Activated CD8-positive, alpha-beta memory T cell treated with anti-CD3 and anti-CD28 coated beads, Interleukin-2, amount 50 U/mL, for 1 hour (primary cell): ENCODE measurements around the gene CDX1.

Source experiments
- DNase-seq: peaks from one replicate; pipeline ENCODE4 v3.0.0-alpha.2; 2020; ENCODE audit errors: extremely low read depth

The CDX1 gene

GRCh38 chr5:150166650-150167511 lies at the start of gene CDX1:
CDX1 (plus strand) TSS chr5:150166778; CDS start chr5:150166877, 99 bp downstream.
- DNase-seq = no peak

DNA sequence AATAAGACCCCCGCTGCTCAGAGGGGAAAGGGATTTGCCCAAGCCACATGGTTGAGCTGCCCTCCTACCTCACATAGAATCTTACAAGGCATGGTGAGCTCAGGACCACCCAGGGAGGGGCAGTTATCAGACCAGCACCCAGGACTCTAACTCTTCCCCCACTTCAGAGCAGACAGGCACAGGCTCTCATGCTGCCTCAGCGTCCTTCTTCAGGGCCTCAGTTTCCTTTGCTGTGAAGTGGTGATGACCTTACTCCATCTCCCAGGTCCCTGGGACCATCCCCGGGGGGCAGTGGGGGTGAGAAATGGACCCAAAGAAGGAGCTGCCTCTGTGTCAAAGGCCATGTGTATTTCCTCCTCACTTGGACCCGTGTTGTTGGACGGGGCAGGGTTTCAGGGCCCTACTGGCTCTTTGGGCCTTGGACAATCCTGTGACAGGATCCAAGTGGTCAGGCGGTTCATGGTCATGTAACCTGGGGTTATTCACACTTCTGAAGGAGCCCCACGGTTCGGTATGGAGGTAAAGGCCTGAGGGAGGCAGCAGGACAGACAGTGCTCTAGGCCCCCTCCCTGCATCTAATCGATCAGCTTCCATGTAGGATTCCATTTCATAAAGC lies 48.5 kb upstream of the CDX1 start:
- DNase-seq = no peak

GRCh38 chr5:150118561-150119229 lies 47.9 kb upstream of the CDX1 start:
- DNase-seq = no peak

DNA sequence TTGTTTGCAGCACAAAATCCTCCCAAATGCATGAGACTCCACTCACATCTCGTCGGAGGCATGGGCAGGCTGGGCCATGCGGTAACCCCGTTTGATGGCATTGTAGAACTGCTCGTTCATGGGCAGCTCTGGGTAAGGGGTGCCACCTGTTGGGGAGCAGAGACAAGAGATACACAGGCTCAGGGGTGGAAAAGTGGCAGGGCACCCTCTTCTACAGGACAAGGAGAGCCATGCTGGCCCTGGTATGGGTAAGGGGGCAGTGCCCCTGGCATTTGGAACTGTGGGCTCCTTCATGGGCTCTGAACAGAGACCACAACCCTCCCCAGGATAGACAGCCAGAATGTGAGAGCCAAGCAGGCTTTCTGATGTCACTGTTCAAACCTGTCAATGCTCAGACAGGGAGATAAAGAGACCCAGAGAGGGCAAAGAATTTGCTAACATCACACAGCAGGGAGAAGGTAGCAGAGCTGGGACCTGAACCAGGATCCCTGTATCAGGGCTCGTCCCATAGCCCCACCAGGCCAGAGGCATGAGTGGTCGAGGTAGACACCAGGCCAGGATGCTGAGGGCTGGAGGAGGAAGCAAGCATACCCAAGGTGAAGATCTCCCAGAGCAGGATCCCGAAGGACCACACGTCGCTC lies 47.0 kb upstream of the CDX1 start:
- DNase-seq = no peak

DNA sequence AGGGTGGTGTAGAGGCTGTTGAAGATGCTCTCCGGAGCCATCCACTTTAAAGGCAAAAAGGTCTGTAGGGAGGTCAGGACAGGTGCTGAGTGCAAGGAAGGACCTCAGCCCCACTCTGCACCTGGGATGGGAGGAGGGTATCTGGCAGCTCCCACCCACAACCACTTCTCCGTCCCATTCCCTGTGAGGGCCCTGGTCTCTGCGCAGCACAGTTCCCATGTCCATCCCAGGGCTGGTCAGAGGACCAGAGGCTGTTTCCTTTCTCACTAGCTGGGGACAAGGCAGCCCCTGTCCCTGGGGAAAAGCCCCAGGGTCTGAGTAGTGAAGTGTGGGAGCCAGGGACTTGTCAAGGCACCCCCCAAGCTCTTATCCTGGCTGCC lies 46.5 kb upstream of the CDX1 start:
- DNase-seq = no peak

- no peak for DNase-seq
Measured at GRCh38 chr5:150120617-150121447, 45.7 kb upstream of the CDX1 start.

DNA sequence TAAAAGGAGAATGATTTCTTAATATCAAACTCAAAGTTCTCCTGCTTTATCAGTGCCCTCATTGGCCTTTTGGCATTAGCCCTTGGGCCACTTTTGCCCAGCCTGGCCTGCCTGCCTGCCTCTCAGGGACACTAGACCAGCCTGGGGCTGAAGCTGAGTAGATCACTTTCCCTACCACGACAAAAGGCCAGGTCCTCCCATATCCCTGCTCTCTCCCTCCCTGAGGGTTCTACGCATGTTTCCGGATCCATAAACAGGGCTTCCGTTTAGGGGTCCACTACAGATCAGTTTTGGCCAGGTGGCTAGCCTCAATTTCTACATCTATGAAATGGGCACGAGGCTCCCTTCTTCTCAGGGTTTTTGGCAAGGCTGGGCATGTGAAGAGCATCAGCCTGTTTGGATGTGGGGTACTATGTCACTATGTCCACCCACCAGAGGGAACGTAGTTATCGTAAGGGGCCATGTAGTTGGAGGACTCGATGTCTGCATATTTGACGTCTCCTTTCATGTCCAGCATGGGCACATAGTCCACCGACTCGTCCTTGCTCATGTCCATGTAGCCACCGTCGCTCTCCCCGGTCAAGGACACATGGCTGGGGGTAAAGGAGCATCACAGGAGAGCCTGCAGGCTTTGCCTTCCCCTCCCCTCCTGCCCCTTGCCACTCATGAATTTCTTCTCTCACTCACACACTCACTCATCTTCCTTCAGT lies 45.0 kb upstream of the CDX1 start:
- DNase-seq = no peak

GRCh38 chr5:150122158-150122510 lies 44.4 kb upstream of the CDX1 start:
- DNase-seq = no peak

DNA sequence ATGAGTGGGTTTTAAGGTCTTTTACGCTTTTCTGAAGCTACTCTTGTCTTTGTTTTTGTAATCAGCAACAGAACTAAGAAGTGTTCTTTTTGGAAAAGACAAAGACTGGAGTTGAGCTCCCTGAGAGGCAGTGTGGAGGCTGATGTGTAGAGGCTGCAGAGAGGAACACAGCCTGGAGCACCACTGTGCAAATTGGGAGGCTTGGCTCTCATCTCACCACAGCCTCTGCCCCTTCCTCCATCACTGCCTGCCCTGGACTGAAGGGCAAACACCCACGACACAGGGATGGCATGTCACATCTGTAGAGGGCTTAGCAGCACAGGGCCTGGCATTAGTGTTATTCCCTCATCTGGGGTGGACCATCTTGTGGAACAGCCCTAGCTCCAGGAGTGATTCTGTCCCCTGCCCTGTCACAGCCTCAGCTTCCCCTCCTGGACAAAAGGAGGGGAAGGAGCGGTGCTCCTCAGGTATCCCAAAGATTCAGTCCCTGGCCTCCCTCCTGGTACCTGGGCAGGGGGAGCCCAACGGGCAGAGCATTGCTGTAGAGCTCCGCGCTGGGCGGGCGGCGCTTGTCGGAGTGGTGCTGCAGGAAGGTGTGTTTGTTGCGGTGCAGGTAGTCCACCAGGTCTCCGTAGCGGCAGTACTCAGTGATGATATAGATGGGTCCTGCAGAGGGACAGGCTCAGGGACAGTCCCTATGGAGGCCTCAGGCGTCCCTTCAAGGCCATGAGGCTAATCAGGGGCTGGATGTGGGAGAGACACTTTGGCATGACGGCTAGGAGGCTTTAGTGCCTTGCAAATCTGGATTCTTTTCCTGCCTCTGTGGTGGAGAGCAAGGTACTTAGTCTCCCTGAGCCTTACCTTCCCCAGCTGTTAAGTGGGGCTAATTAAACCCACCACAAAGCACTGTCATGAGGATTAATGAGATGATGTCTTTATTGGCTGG lies 43.8 kb upstream of the CDX1 start:
- no peak for DNase-seq

GRCh38 chr5:150123542-150123941 lies 43.0 kb upstream of the CDX1 start:
- DNase-seq = no peak

DNA sequence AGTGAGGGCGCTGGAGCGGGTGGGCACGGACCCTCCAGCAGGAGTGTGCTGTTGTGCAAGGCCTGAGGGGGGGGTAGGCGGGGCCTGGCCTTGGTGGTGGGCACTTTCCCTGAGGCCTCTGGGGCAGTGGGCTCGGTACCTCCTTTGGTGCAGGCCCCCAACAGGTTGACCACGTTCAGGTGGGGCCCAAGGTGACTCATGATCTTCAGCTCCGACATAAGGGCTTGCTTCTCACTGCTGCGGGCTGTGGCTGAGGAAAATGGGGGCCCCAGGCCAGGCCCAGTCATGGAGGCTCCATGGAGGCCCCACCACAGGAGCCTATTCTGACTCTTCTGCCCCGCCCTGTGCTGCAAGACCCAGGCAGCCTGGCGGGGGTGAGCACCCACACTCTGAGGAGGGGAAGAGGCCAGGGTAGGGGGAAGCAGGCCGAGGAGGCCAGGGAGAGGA lies 42.4 kb upstream of the CDX1 start:
- no peak for DNase-seq

DNA sequence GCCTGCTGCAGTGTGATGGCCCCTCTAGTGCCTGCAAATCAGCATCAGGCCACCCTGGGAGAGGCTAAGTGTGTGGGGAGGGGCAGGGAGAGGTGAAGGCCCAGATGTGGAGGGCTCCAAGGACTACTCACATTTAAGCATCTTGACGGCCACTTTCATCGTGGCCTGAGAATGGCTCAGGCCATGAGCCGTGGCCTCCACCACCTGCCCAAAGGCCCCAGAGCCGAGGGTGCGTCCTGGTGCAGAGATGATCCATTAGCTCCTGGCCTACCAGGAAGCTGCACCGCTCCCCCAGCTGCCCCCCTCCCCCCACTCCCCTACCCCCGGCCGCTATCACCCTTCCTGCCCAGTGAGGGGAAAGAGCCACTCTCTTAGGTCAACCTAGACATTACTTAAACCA lies 42.0 kb upstream of the CDX1 start:
- DNase-seq = no peak

GRCh38 chr5:150125334-150125733 lies 41.2 kb upstream of the CDX1 start:
- DNase-seq = no peak

DNA sequence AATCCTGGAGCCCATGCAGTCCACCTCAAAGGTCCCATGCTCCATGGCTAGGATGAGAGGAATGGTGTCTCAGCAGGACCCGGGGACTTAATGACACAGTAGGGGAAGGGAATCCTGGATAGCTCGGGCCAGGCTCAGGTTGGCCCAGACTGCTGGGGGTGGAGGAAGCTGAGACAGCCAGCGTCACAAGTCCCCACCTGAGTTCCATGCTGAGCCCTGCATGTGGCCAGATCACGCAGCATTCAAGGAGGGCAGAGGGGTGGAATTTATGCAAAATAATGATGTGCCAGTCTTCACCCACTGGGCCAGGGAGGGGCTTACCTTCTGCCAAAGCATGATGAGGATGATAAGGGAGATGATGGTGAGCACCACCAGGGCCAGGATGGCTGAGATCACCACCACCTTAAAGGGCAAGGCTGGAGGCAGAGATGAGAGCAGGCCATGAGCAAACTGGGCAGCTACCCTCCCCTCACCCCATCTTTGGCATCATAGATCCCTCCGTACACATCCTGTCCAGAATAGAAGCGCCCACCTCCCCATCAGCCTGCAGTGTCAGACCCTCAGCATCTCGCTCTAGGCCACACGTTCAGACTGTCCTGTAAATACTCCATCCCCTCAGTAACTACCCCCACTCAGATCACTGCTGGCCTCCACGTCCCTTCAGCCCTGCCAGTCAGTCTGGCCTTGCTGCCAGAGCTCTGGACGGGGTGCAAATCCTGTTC lies 40.2 kb upstream of the CDX1 start:
- no peak for DNase-seq

- no peak for DNase-seq
Measured at GRCh38 chr5:150126921-150127265, 39.7 kb upstream of the CDX1 start.

- no peak for DNase-seq
Measured at GRCh38 chr5:150129454-150129812, 37.1 kb upstream of the CDX1 start.

DNA sequence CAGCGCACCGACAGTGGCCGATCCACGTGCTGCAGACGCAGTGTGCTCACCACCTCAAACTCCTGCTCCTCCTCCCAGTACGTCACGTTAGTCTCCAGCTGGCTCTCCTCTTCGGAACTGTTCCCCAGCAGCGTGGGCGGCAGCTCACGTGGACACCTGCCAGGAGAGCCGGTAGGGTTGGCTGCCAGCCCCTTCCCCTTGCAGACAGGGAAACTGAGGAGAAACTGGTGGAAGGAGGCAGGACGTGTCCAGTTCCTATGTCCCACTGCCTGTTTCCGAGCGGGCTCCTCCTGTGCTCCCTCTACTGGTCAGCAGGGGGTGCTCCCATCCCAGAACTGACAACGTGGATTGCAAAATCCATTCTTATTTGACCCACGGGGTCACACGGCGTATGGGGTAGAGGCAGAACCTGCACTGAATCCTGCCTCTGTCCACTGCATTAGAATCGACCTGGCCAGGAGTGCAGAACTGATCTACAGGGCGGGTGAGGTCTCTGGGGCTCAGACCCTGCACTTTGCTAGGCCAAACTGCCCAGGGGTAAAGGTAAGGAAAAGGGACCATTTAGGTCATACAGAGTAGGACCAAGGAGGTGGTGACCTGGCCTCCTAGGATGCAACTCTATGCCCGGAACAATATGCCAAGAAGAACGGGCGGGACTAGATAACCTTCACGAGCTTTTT lies 36.6 kb upstream of the CDX1 start:
- DNase-seq = no peak

DNA sequence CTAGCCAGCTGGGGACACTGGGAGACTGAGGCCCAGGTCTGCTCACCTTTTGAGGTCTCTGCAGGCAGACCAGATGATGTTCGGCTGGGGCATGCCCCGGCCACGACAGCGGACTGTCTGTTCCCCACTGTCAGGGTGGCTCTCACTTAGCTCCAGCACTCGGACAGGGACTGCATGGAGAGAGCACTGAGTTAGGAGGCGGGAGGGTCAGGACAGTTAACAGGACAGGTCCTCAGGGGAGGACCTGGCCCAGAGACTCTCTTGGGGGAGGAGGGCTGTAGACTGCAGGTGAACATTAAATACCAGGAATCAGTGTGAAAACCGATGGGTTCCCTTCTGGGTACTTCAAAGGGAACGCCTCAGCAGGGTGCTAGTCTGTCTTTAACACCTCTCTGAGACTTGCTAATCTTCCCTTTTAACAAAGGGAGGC lies 36.1 kb upstream of the CDX1 start:
- DNase-seq = no peak

- DNase-seq = no peak
Measured at GRCh38 chr5:150131461-150131860, 35.1 kb upstream of the CDX1 start.
